Dendritic cell treated with granulocyte-macrophage colony-stimulating factor and Interleukin-4, amounts not matched to agents 40 ng/mL and 50 ng/mL, for 4 days (primary cell): ENCODE data around the gene IRF7.
"Not testable (repeated sequence)": the region's sequence is repeated elsewhere in the genome, so short reads cannot be mapped to it uniquely, and the experiment has no call there.

Experiments
- H3K27ac Mint-ChIP-seq: one replicate; pipeline ENCODE4 v1.8.0; 2022; ENCODE audit warnings: mild to moderate bottlenecking, mixed read lengths
- H3K27me3 Mint-ChIP-seq: one replicate; pipeline ENCODE4 v1.8.0; 2022; ENCODE audit warnings: mild to moderate bottlenecking, mixed read lengths
- H3K36me3 Mint-ChIP-seq: one replicate; pipeline ENCODE4 v1.8.0; 2022; ENCODE audit warnings: low read depth, mixed read lengths
- H3K4me1 Mint-ChIP-seq: one replicate; pipeline ENCODE4 v1.8.0; 2022; ENCODE audit warnings: low read depth, mixed read lengths
- H3K4me3 Mint-ChIP-seq: one replicate; pipeline ENCODE4 v1.8.0; 2022; ENCODE audit warnings: mild to moderate bottlenecking, moderate library complexity, mixed read lengths
- H3K9me3 Mint-ChIP-seq: one replicate; pipeline ENCODE4 v1.8.0; 2022; ENCODE audit warnings: mixed read lengths
- intact Hi-C: fragments of 100-400 bp; cut with micrococcal nuclease; formaldehyde crosslinking; loops from one replicate; pipeline ENCODE4 v1.15.0; 2022

IRF7 gene

GRCh38 chr11:581342-581741 is 34.4 kb downstream of the IRF7 start:
- Mint-ChIP-seq H3K4me1 (peaks cover 51% of the 10 kb centered on the region), H3K4me3 (no peak overlapping the region), H3K27me3 (no peaks in the 10 kb centered on the region), H3K36me3 (peaks cover 61% of the 10 kb centered on the region), H3K27ac (peak overlapping the region; percentile 41), H3K9me3 (no peaks in the 10 kb centered on the region)
- intact Hi-C loops: no loop called here

- H3K4me3 Mint-ChIP-seq: no peak overlapping the region
- peak overlapping the region; percentile 9 for H3K27ac Mint-ChIP-seq
- H3K27me3 Mint-ChIP-seq: peaks cover 5% of the 10 kb centered on the region
- H3K36me3 Mint-ChIP-seq: peaks cover 62% of the 10 kb centered on the region
- intact Hi-C loops: loop anchor here (5.0 kb wide), 1 partner anchor 37 kb away; the partner anchor contains the start of gene IRF7
- peaks cover 49% of the 10 kb centered on the region for H3K4me1 Mint-ChIP-seq
- no peaks in the 10 kb centered on the region for H3K9me3 Mint-ChIP-seq
Measured at GRCh38 chr11:579830-580601, 35.7 kb downstream of the IRF7 start.

- Mint-ChIP-seq H3K9me3 (no peaks in the 10 kb centered on the region), H3K4me3 (peak overlapping the region; percentile 80), H3K27ac (no peak overlapping the region), H3K27me3 (peaks cover 17% of the 10 kb centered on the region), H3K36me3 (peaks cover 48% of the 10 kb centered on the region), H3K4me1 (peaks cover 60% of the 10 kb centered on the region)
- intact Hi-C loops: loop anchor here (5.0 kb wide), 1 partner anchor 39 kb away; the partner anchor contains the start of gene IRF7
Measured at GRCh38 chr11:578276-579035, 37.3 kb downstream of the IRF7 start.

GRCh38 chr11:577611-577894 is 38.2 kb downstream of the IRF7 start:
- Mint-ChIP-seq H3K36me3 (peaks cover 39% of the 10 kb centered on the region), H3K27me3 (peaks cover 25% of the 10 kb centered on the region), H3K4me3 (peak overlapping the region; percentile 80), H3K27ac (peak overlapping the region; percentile 100), H3K4me1 (peaks cover 60% of the 10 kb centered on the region), H3K9me3 (no peaks in the 10 kb centered on the region)
- intact Hi-C loops: loop anchor here (5.0 kb wide), 1 partner anchor 40 kb away; the partner anchor contains the start of gene IRF7

GRCh38 chr11:576811-577610 is 38.7 kb downstream of the IRF7 start:
- H3K9me3 Mint-ChIP-seq: no peaks in the 10 kb centered on the region
- H3K4me1 Mint-ChIP-seq: peaks cover 60% of the 10 kb centered on the region
- intact Hi-C loops: loop anchor here (5.0 kb wide), 1 partner anchor 40 kb away; the partner anchor contains the start of gene IRF7
- peak overlapping the region; percentile 100 for H3K27ac Mint-ChIP-seq
- peaks cover 29% of the 10 kb centered on the region for H3K27me3 Mint-ChIP-seq
- peak overlapping the region; percentile 80 for H3K4me3 Mint-ChIP-seq
- peaks cover 34% of the 10 kb centered on the region for H3K36me3 Mint-ChIP-seq

GRCh38 chr11:575996-576768 is 39.6 kb downstream of the IRF7 start, which contains the start of gene PHRF1:
PHRF1 (plus strand) TSS chr11:576470; CDS start chr11:581513, 5,043 bp downstream.
- peak within 1 kb of the TSS; percentile 100 for H3K27ac Mint-ChIP-seq
- H3K9me3 Mint-ChIP-seq: no peaks in the 10 kb centered on the region
- peak within 1 kb of the TSS; percentile 96 for H3K4me3 Mint-ChIP-seq
- H3K4me1 Mint-ChIP-seq: peaks cover 53% of the 10 kb centered on the region
- H3K27me3 Mint-ChIP-seq: peaks cover 34% of the 10 kb centered on the region
- peaks cover 25% of the 10 kb centered on the region for H3K36me3 Mint-ChIP-seq
- intact Hi-C loops: loop anchor here (5.0 kb wide), 1 partner anchor 41 kb away; the partner anchor contains the start of gene IRF7

- Mint-ChIP-seq H3K36me3 (peaks cover 21% of the 10 kb centered on the region), H3K4me1 (peaks cover 48% of the 10 kb centered on the region), H3K4me3 (peak overlapping the region; percentile 72), H3K9me3 (no peaks in the 10 kb centered on the region), H3K27ac (peak overlapping the region; percentile 100), H3K27me3 (peaks cover 39% of the 10 kb centered on the region)
- intact Hi-C loops: loop anchor here (5.0 kb wide), 1 partner anchor 42 kb away; the partner anchor contains the start of gene IRF7
Measured at GRCh38 chr11:575313-575995, 40.3 kb downstream of the IRF7 start.

GRCh38 chr11:574632-575312 is 41.0 kb downstream of the IRF7 start:
- Mint-ChIP-seq H3K27me3 (peaks cover 46% of the 10 kb centered on the region), H3K9me3 (no peaks in the 10 kb centered on the region), H3K36me3 (peaks cover 21% of the 10 kb centered on the region), H3K27ac (peak overlapping the region; percentile 100), H3K4me1 (peaks cover 41% of the 10 kb centered on the region), H3K4me3 (peak overlapping the region; percentile 72)
- intact Hi-C loops: loop anchor here (5.0 kb wide), 1 partner anchor 43 kb away; the partner anchor contains the start of gene IRF7

- Mint-ChIP-seq H3K27me3 (peaks cover 51% of the 10 kb centered on the region), H3K4me1 (peaks cover 38% of the 10 kb centered on the region), H3K36me3 (peaks cover 16% of the 10 kb centered on the region), H3K4me3 (peak overlapping the region; percentile 72)
- H3K27ac Mint-ChIP-seq, intact Hi-C loops, H3K9me3 Mint-ChIP-seq: not testable (repeated sequence)
Measured at GRCh38 chr11:574031-574570, 41.6 kb downstream of the IRF7 start.

GRCh38 chr11:573146-573759 is 42.5 kb downstream of the IRF7 start:
- peaks cover 31% of the 10 kb centered on the region for H3K4me1 Mint-ChIP-seq
- H3K27me3 Mint-ChIP-seq: peaks cover 53% of the 10 kb centered on the region
- no peak overlapping the region for H3K4me3 Mint-ChIP-seq
- peaks cover 9% of the 10 kb centered on the region for H3K36me3 Mint-ChIP-seq
- H3K27ac Mint-ChIP-seq: no peak overlapping the region
- intact Hi-C loops: no loop called here
- no peaks in the 10 kb centered on the region for H3K9me3 Mint-ChIP-seq

- Mint-ChIP-seq H3K27ac (no peak overlapping the region), H3K4me3 (no peak overlapping the region), H3K27me3 (peaks cover 63% of the 10 kb centered on the region), H3K36me3 (peaks cover 15% of the 10 kb centered on the region), H3K9me3 (no peaks in the 10 kb centered on the region), H3K4me1 (peaks cover 19% of the 10 kb centered on the region)
- intact Hi-C loops: no loop called here
Measured at GRCh38 chr11:571802-572185, 44.0 kb downstream of the IRF7 start.
